GM23338 (cell line): ENCODE results near the gene C16orf82. TPM values are rescaled to one million over a fixed set of nuclear protein-coding genes. Genes with fewer than 3 reads are reported as not detected.

Experiments used
- ATAC-seq: fragments of 200-7000 bp; cut with Tn5 transposase; 3 replicates; pipeline ENCODE4 v1.9.1; 2020
- DNase-seq: peaks from one replicate; pipeline ENCODE4 v3.0.0-alpha.2; 2015; ENCODE audit warnings: low spot score
- H2AFZ ChIP-seq: fragments of 200-600 bp; sonication (generic); 2 replicates; pipeline ENCODE4 v1.8.0; 2016; ENCODE audit warnings: antibody characterized with exemption, mild to moderate bottlenecking, moderate library complexity
- H3F3A ChIP-seq: fragments of 200-600 bp; sonication (generic); replicated peaks from 2 replicates; pipeline ENCODE4 v1.8.0; 2017; ENCODE audit warnings: antibody characterized with exemption, mixed run types, low read depth
- H3K27ac ChIP-seq: fragments of 200-600 bp; sonication (generic); 2 replicates; pipeline ENCODE4 v1.6.1; 2016; ENCODE audit warnings: low read depth
- H3K27me3 ChIP-seq: fragments of 200-600 bp; sonication (generic); 2 replicates; pipeline ENCODE4 v1.8.0; 2016; ENCODE audit warnings: mild to moderate bottlenecking, mixed run types, moderate library complexity; ENCODE audit not compliant: insufficient read depth
- H3K36me3 ChIP-seq: fragments of 200-600 bp; sonication (generic); 2 replicates; pipeline ENCODE4 v1.8.0; 2016; ENCODE audit warnings: mild to moderate bottlenecking; ENCODE audit not compliant: insufficient read depth
- H3K4me1 ChIP-seq: fragments of 200-600 bp; sonication (generic); 2 replicates; pipeline ENCODE4 v1.8.0; 2016; ENCODE audit warnings: mild to moderate bottlenecking, moderate library complexity; ENCODE audit not compliant: insufficient read depth
- H3K4me2 ChIP-seq: fragments of 200-600 bp; sonication (generic); 2 replicates; pipeline ENCODE4 v1.7.1; 2017; ENCODE audit warnings: mixed run types
- H3K4me3 ChIP-seq: fragments of 200-600 bp; sonication (generic); 2 replicates; pipeline ENCODE4 v1.6.1; 2016; ENCODE audit warnings: mixed run types
- H3K79me2 ChIP-seq: fragments of 200-600 bp; sonication (generic); replicated peaks from 2 replicates; pipeline ENCODE4 v1.8.0; 2017; ENCODE audit warnings: mild to moderate bottlenecking; ENCODE audit not compliant: insufficient read depth
- H3K9me2 ChIP-seq: fragments of 200-600 bp; sonication (generic); 2 replicates; pipeline ENCODE4 v1.8.0; 2017; ENCODE audit not compliant: insufficient read depth
- H4K20me1 ChIP-seq: fragments of 200-600 bp; sonication (generic); replicated peaks from 2 replicates; pipeline ENCODE4 v1.8.0; 2017; ENCODE audit warnings: mild to moderate bottlenecking; ENCODE audit not compliant: insufficient read depth
- H3K27ac Mint-ChIP-seq: 2 replicates; pipeline ENCODE4 v1.8.0; 2020; ENCODE audit warnings: inconsistent platforms, mild to moderate bottlenecking, moderate library complexity, mixed read lengths
- H3K27me3 Mint-ChIP-seq: 3 replicates; pipeline ENCODE4 v1.8.0; 2022; ENCODE audit warnings: low read depth, mild to moderate bottlenecking, moderate library complexity, mixed read lengths, inconsistent platforms; ENCODE audit not compliant: insufficient read depth, poor library complexity
- H3K36me3 Mint-ChIP-seq: 3 replicates; pipeline ENCODE4 v1.8.0; 2021; ENCODE audit warnings: low read depth, mild to moderate bottlenecking, inconsistent platforms, moderate library complexity, mixed read lengths
- H3K4me1 Mint-ChIP-seq: 3 replicates; pipeline ENCODE4 v1.8.0; 2020; ENCODE audit warnings: mild to moderate bottlenecking, inconsistent platforms, mixed read lengths
- H3K4me3 Mint-ChIP-seq: 3 replicates; pipeline ENCODE4 v1.8.0; 2021; ENCODE audit warnings: moderate library complexity, mild to moderate bottlenecking, inconsistent platforms, mixed read lengths
- H3K9me3 Mint-ChIP-seq: 3 replicates; pipeline ENCODE4 v1.8.0; 2020; ENCODE audit warnings: moderate library complexity, mild to moderate bottlenecking, inconsistent platforms, mixed read lengths
- CREB1 ChIP-seq: fragments of 250-450 bp; sonication (Bioruptor Pico); IDR thresholded peaks from 2 replicates; pipeline ENCODE4 v1.5.0; 2020; ENCODE audit warnings: low read depth, mild to moderate bottlenecking, moderate library complexity
- CTCF ChIP-seq, 2 experiments: fragments of 200-600 bp in 1 of 2; sonication (generic) in 1 of 2; conservative IDR thresholded peaks; 2 replicates each; pipeline versions ENCODE4 v1.5.1 to v1.6.1; 2016 to 2017; ENCODE audit warnings: antibody characterized with exemption in 2 of 2, low read depth in 2 of 2, mild to moderate bottlenecking in 2 of 2, moderate library complexity in 1 of 2
- ETS1 ChIP-seq: IDR thresholded peaks from 2 replicates; pipeline ENCODE4 v1.6.1; 2016; ENCODE audit warnings: antibody characterized with exemption
- EZH2 ChIP-seq: fragments of 200-600 bp; sonication (generic); IDR thresholded peaks from one replicate; pipeline ENCODE4 v1.8.0; 2017; ENCODE audit warnings: antibody characterized with exemption, mild to moderate bottlenecking, low read depth; ENCODE audit not compliant: unreplicated experiment
- EZH2phosphoT487 ChIP-seq: fragments of 200-600 bp; sonication (generic); IDR thresholded peaks from one replicate; pipeline ENCODE4 v1.8.1; 2018; ENCODE audit warnings: antibody characterized with exemption; ENCODE audit not compliant: unreplicated experiment
- JUNB ChIP-seq: IDR thresholded peaks from one replicate; pipeline ENCODE4 v1.6.1; 2016; ENCODE audit warnings: antibody characterized with exemption; ENCODE audit not compliant: unreplicated experiment
- NANOG ChIP-seq: IDR thresholded peaks from 2 replicates; pipeline ENCODE4 v1.6.1; 2016; ENCODE audit warnings: antibody characterized with exemption, borderline replicate concordance
- POLR2AphosphoS5 ChIP-seq: IDR thresholded peaks from 2 replicates; pipeline ENCODE4 v1.6.1; 2016; ENCODE audit warnings: antibody characterized with exemption, low read depth
- REST ChIP-seq: IDR thresholded peaks from one replicate; pipeline ENCODE4 v1.6.1; 2018; ENCODE audit warnings: antibody characterized with exemption; ENCODE audit not compliant: unreplicated experiment
- STAT1 ChIP-seq: IDR thresholded peaks from one replicate; pipeline ENCODE4 v1.6.1; 2016; ENCODE audit warnings: antibody characterized with exemption; ENCODE audit not compliant: unreplicated experiment
- ZNF114 ChIP-seq: fragments of 250-450 bp; sonication (Bioruptor Pico); IDR thresholded peaks from 2 replicates; pipeline ENCODE4 v1.5.0; 2020; ENCODE audit warnings: mild to moderate bottlenecking, moderate library complexity
- ZNF331 ChIP-seq: fragments of 250-450 bp; sonication (Bioruptor Pico); IDR thresholded peaks from 2 replicates; pipeline ENCODE4 v1.5.0; 2020; ENCODE audit warnings: low read depth, mild to moderate bottlenecking, moderate library complexity
- ZNF462 ChIP-seq: fragments of 250-450 bp; sonication (Bioruptor Pico); IDR thresholded peaks from 2 replicates; pipeline ENCODE4 v1.5.0; 2020; ENCODE audit warnings: mild to moderate bottlenecking, moderate library complexity
- polyA plus RNA-seq: library from polyadenylated mRNA; unstranded; fragments of >200 nt; fragmentation: Nextera tagmentation; extraction: Ambion mirVana; gene quantifications from 2 replicates; pipeline ENCODE4 v1.2.1, GENCODE V29; 2016
- total RNA-seq: library from RNA; depleted of rRNA; stranded (reverse); fragments of >200 nt; shearing (Covaris generic); gene quantifications from 2 replicates; pipeline ENCODE4 v1.2.3, GENCODE V29; 2014

Gene C16orf82
- total and polyA plus RNA-seq, 2 experiments from 2014 or later = not detected

- Mint-ChIP-seq H3K4me1 (no peaks in the 10 kb centered on the region; the same call in 2 of the 3 replicates), H3K36me3 (peaks cover 7% of the 10 kb centered on the region; the same call in 1 of the 3 replicates), H3K27me3 (peaks cover 3% of the 10 kb centered on the region), H3K27ac (no peak overlapping the region), H3K4me3 (no peak overlapping the region), H3K9me3 (peaks cover 81% of the 10 kb centered on the region)
- Histone ChIP-seq H3K36me3 (no peaks in the 10 kb centered on the region), H3K4me3 (no peak overlapping the region), H3K4me1 (no peaks in the 10 kb centered on the region), H3K79me2 (no peaks in the 10 kb centered on the region), H3F3A (no peaks in the 10 kb centered on the region), H3K27me3 (no peaks in the 10 kb centered on the region), H4K20me1 (no peaks in the 10 kb centered on the region), H3K4me2 (no peak overlapping the region), H3K27ac (no peak overlapping the region), H3K9me2 (no peaks in the 10 kb centered on the region), H2AFZ (no peak overlapping the region)
- DNase-seq (no peak), ATAC-seq (no peak)
- TF ChIP-seq CREB1 (CRISPR knock-in tag) = no peak
- TF ChIP-seq JUNB = no peak
- TF ChIP-seq CTCF (conservative IDR thresholded peaks at IDR 0.05; ENCODE audit: low read depth in 2 of 2) = no peak
- TF ChIP-seq ETS1 = no peak
- no peak for TF ChIP-seq ZNF462
- no peak for TF ChIP-seq STAT1
- TF ChIP-seq NANOG = no peak
- TF ChIP-seq ZNF114 (CRISPR knock-in tag) = no peak
- no peak for TF ChIP-seq POLR2AphosphoS5
- no peak for TF ChIP-seq REST
- TF ChIP-seq ZNF331 (CRISPR knock-in tag) = no peak
- TF ChIP-seq EZH2 = no peak
- TF ChIP-seq EZH2phosphoT487 = no peak
Measured at GRCh38 chr16:27102701-27103575, 36.2 kb downstream of the C16orf82 start.
